HEK293T (cell line): Measurements from ENCODE around the gene CD28.

Experiments
- CTCF ChIA-PET: fragments of 350-600 bp; formaldehyde crosslinking; extraction: SDS; loops from one replicate; lab custom pipeline; 2021; ENCODE audit warnings: antibody characterized with exemption, inconsistent platforms; lab: Yijun Ruan, JAX
- POLR2A ChIA-PET: fragments of 350-600 bp; formaldehyde crosslinking; extraction: SDS; loops from one replicate; lab custom pipeline; 2020; ENCODE audit warnings: antibody characterized with exemption, inconsistent platforms; lab: Yijun Ruan, JAX
- DNase-seq: peaks from one replicate; pipeline ENCODE4 v3.0.0; 2012; ENCODE audit warnings: mixed read lengths; ENCODE audit errors: extremely low spot score
- ARNT ChIP-seq: fragments of 450-650 bp; IDR thresholded peaks from 2 replicates; pipeline ENCODE4 v1.6.1; 2017; ENCODE audit warnings: mild to moderate bottlenecking
- BHLHE40 ChIP-seq: fragments of 450-650 bp; IDR thresholded peaks from 2 replicates; pipeline ENCODE4 v1.6.1; 2016; ENCODE audit warnings: mild to moderate bottlenecking, moderate library complexity, borderline replicate concordance
- CTBP1 ChIP-seq: fragments of 450-650 bp; IDR thresholded peaks from 2 replicates; pipeline ENCODE4 v1.6.1; 2016; ENCODE audit warnings: borderline replicate concordance
- ELF4 ChIP-seq: fragments of 450-650 bp; IDR thresholded peaks from 2 replicates; pipeline ENCODE4 v1.6.1; 2017; ENCODE audit warnings: antibody characterized with exemption
- FOXA1 ChIP-seq: fragments of 450-650 bp; IDR thresholded peaks from 2 replicates; pipeline ENCODE4 v1.6.1; 2016; ENCODE audit warnings: mild to moderate bottlenecking
- FOXK2 ChIP-seq: fragments of 450-650 bp; IDR thresholded peaks from 2 replicates; pipeline ENCODE4 v1.6.1; 2016; ENCODE audit warnings: mild to moderate bottlenecking
- FOXM1 ChIP-seq: fragments of 450-650 bp; IDR thresholded peaks from 2 replicates; pipeline ENCODE4 v1.6.1; 2017; ENCODE audit warnings: mild to moderate bottlenecking, borderline replicate concordance
- HDGF ChIP-seq: fragments of 450-650 bp; IDR thresholded peaks from 2 replicates; pipeline ENCODE4 v1.6.1; 2017; ENCODE audit warnings: antibody characterized with exemption, borderline replicate concordance
- L3MBTL2 ChIP-seq: fragments of 450-650 bp; conservative IDR thresholded peaks from 2 replicates; pipeline ENCODE4 v1.6.1; 2016; ENCODE audit warnings: mild to moderate bottlenecking
- LEF1 ChIP-seq: fragments of 450-650 bp; IDR thresholded peaks from 2 replicates; pipeline ENCODE4 v1.6.1; 2017; ENCODE audit warnings: mild to moderate bottlenecking, borderline replicate concordance
- NFRKB ChIP-seq: fragments of 450-650 bp; IDR thresholded peaks from 2 replicates; pipeline ENCODE4 v1.6.1; 2016; ENCODE audit warnings: mild to moderate bottlenecking, moderate library complexity
- SP1 ChIP-seq: fragments of 450-650 bp; IDR thresholded peaks from 2 replicates; pipeline ENCODE4 v1.6.1; 2017
- SUZ12 ChIP-seq: fragments of 450-650 bp; IDR thresholded peaks from 2 replicates; pipeline ENCODE4 v1.6.1; 2016; ENCODE audit warnings: mild to moderate bottlenecking
- TARDBP ChIP-seq: fragments of 450-650 bp; IDR thresholded peaks from 2 replicates; pipeline ENCODE4 v1.6.1; 2016
- ZNF384 ChIP-seq: fragments of 450-650 bp; IDR thresholded peaks from 2 replicates; pipeline ENCODE4 v1.6.1; 2016
- TF ChIP-seq, protein P1 (sequence below): fragments of 450-650 bp; IDR thresholded peaks from 2 replicates; pipeline ENCODE4 v1.6.1; 2016

CD28 gene

DNA sequence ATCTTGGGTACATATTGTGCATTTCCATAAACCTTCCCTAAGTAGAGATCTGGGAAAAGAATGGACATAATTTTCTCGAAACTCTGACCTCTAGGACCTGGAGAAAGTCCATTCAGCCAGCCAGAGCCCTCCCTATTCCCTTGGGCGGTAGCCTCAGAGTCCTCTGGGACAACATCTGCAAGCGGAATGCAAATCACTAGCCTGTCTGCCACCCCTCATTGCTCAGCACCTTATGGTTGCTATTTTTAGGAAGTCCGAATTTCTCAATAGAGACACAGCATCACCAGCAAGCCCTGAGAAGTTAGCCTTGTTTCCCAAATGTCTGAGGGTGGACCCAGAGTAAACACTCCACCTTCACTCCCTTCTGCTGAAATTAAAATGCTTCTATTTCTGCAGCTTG is 17.6 kb upstream of the CD28 start:
- CTCF ChIA-PET, result no interaction called here
- TF ChIP-seq HDGF (no peak), TARDBP (no peak), NFRKB (no peak), SP1 (no peak), FOXM1 (no peak), SUZ12 (no peak), ARNT (no peak), LEF1 (no peak), FOXA1 (no peak), ZNF384 (no peak), L3MBTL2 (no peak), ELF4 (no peak), BHLHE40 (no peak), CTBP1 (no peak), FOXK2 (no peak)
- TF ChIP-seq, protein P1, sequence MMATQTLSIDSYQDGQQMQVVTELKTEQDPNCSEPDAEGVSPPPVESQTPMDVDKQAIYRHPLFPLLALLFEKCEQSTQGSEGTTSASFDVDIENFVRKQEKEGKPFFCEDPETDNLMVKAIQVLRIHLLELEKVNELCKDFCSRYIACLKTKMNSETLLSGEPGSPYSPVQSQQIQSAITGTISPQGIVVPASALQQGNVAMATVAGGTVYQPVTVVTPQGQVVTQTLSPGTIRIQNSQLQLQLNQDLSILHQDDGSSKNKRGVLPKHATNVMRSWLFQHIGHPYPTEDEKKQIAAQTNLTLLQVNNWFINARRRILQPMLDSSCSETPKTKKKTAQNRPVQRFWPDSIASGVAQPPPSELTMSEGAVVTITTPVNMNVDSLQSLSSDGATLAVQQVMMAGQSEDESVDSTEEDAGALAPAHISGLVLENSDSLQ, result no peak
- POLR2A ChIA-PET, result no interaction called here
- no peak for DNase-seq

DNA sequence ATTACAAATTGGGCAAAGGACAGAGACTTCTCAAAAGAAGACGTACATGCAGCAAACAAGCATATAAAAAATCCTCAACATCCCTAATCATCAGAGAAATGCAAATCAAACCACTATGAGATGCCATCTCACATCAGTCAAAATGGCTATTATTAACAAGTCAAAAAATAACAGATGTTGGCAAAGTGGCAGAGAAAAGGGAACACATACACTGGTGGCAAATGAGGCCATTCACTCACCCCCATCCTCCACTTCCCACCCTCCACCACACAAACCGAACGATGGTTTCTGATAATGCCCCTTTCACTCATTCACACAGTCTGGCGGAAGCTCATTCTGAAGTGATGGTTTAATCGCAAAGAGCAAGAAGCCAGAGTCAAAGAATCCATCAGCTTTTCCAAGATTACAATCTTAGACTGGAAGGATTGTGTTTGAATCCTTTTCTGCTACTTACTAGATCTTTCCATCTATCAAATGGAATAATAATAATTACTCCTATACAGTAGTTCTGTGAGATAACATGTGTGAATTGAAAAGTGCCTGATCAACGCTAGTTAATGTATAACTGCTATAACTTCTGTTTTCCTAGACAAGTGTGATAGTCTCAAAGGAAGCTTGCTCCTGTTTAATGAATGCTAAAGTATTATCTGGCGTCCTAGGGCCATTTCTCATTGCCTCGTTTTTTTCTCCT is 16.9 kb upstream of the CD28 start:
- TF ChIP-seq ELF4 (no peak), SUZ12 (no peak), FOXM1 (no peak), FOXA1 (no peak), ARNT (no peak), NFRKB (no peak), LEF1 (no peak), HDGF (no peak), ZNF384 (no peak), TARDBP (no peak), L3MBTL2 (no peak), BHLHE40 (no peak), CTBP1 (no peak), SP1 (no peak), FOXK2 (no peak)
- TF ChIP-seq, protein P1, result no peak
- POLR2A ChIA-PET, result no interaction called here
- CTCF ChIA-PET, result no interaction called here
- DNase-seq, result no peak

DNA sequence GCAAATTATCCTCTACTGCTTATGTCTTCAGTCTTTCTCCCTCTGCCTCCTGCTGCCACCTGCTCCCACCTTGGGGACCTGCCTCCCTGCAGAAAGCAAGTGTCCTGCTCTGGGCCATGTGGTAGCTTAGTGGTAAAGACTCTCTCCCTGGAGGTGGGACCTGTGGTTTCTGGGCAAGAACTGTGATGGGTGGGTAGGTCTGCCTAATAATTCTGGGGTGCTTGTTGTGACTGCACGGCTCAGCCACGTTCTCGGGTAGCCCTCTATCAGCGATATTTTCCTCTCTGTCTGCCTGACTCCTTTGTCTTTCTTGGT is 16.4 kb upstream of the CD28 start:
- no peak for DNase-seq
- ChIA-PET CTCF (no interaction called here), POLR2A (no interaction called here)
- no peak for TF ChIP-seq CTBP1
- TF ChIP-seq ZNF384, result no peak
- no peak for TF ChIP-seq HDGF
- no peak for TF ChIP-seq TARDBP
- no peak for TF ChIP-seq FOXA1
- no peak for TF ChIP-seq FOXK2
- TF ChIP-seq, protein P1, result no peak
- no peak for TF ChIP-seq FOXM1
- TF ChIP-seq SP1, result no peak

DNA sequence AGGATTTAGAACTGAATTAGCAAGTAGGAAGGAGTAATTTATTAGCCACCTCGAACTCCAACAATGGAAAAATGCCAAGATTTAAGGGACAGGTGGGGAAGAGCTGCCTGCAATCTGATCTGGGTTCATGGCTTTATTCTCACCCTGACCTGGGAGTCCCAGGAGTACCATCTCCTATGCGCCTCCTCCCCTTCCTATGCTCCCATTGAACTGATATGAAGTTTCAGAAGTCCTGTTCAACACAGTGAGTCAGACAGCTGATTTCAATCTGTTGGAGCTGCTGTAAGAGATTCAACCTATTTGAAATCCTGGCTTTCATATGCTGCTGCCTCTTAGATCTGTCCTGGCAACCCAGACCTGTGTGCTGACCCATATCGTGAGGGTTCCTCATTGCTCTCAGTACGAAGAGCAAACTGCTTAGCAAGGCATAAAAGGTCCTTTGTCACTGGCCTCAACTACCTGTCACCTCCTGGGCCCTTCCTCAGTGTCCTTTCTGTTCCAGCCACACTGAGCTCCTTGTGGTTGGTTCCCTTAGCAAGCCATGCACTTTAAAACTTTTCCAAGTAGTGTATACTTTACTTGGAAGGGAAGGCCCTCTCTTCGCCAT is 15.9 kb upstream of the CD28 start:
- TF ChIP-seq HDGF (no peak), SP1 (no peak), ARNT (no peak), ELF4 (no peak), FOXK2 (no peak), CTBP1 (no peak), FOXM1 (no peak), SUZ12 (no peak), NFRKB (no peak), TARDBP (no peak), FOXA1 (no peak), ZNF384 (no peak), L3MBTL2 (no peak), LEF1 (no peak)
- TF ChIP-seq, protein P1, result no peak
- no peak for DNase-seq
- POLR2A ChIA-PET, result no interaction called here
- CTCF ChIA-PET, result no interaction called here

DNA sequence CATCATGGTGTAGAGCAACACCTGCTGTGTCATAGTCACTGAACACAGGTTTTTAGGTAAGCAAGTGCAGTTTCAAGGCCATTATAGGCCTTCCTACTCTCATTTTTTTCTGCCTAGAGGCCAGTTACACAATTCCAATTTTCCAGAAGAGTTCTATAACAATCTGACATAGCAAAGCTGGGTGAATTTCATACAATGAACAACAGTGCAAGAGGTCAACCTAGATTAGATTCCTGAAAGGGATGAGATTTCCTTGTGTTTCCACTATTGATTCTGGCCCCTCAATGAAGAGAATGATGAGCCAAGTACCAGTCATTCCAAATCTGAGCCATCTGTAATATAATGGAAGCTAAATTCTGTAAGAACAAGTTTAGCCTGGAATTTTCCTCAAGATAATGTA is 15.3 kb upstream of the CD28 start:
- CTCF ChIA-PET, result no interaction called here
- no peak for DNase-seq
- TF ChIP-seq SUZ12 (no peak), ZNF384 (no peak), NFRKB (no peak), ARNT (no peak)
- POLR2A ChIA-PET, result no interaction called here
